MM.1S (cell line): Measurements from ENCODE around the gene LIME1.

Experiments
- DNase-seq: peaks from one replicate; pipeline ENCODE4 v3.0.0-alpha.2; 2015
- H2AFZ ChIP-seq: fragments of 300-600 bp; sonication (generic); 2 replicates; pipeline ENCODE4 v1.6.0; 2016; ENCODE audit warnings: antibody characterized with exemption, low read length
- H3F3A ChIP-seq: fragments of 300-600 bp; sonication (generic); 2 replicates; pipeline ENCODE4 v1.6.1; 2016; ENCODE audit warnings: mild to moderate bottlenecking, antibody characterized with exemption, low read length, moderate library complexity, mixed read lengths; ENCODE audit not compliant: insufficient read depth
- H3K27ac ChIP-seq: fragments of 300-600 bp; sonication (generic); 2 replicates; pipeline ENCODE4 v1.5.1; 2016; ENCODE audit warnings: mild to moderate bottlenecking, low read length
- H3K27me3 ChIP-seq: fragments of 300-600 bp; sonication (generic); replicated peaks from 2 replicates; pipeline ENCODE4 v1.6.0; 2016; ENCODE audit warnings: low read length; ENCODE audit not compliant: insufficient read depth
- H3K36me3 ChIP-seq: fragments of 300-600 bp; sonication (generic); replicated peaks from 2 replicates; pipeline ENCODE4 v1.6.1; 2016; ENCODE audit warnings: mild to moderate bottlenecking, low read length, mixed read lengths; ENCODE audit not compliant: insufficient read depth
- H3K4me1 ChIP-seq: fragments of 300-600 bp; sonication (generic); 2 replicates; pipeline ENCODE4 v1.6.1; 2016; ENCODE audit warnings: low read length, mixed read lengths
- H3K4me2 ChIP-seq: fragments of 300-600 bp; sonication (generic); 2 replicates; pipeline ENCODE4 v1.6.0; 2016; ENCODE audit warnings: low read depth, low read length
- H3K4me3 ChIP-seq: fragments of 300-600 bp; sonication (generic); 2 replicates; pipeline ENCODE4 v1.5.1; 2016; ENCODE audit warnings: low read length, mixed read lengths
- H3K79me2 ChIP-seq: fragments of 300-600 bp; sonication (generic); 2 replicates; pipeline ENCODE4 v1.6.1; 2016; ENCODE audit warnings: mixed run types, low read length, mixed read lengths
- H3K9ac ChIP-seq: fragments of 300-600 bp; sonication (generic); 2 replicates; pipeline ENCODE4 v1.6.1; 2016; ENCODE audit warnings: low read length, mixed read lengths
- H3K9me2 ChIP-seq: fragments of 300-600 bp; sonication (generic); replicated peaks from 2 replicates; pipeline ENCODE4 v1.6.1; 2016; ENCODE audit warnings: mild to moderate bottlenecking, low read length, mixed read lengths; ENCODE audit not compliant: insufficient read depth
- H3K9me3 ChIP-seq: fragments of 300-600 bp; sonication (generic); replicated peaks from 2 replicates; pipeline ENCODE4 v1.6.1; 2016; ENCODE audit warnings: mild to moderate bottlenecking, low read length, mixed read lengths; ENCODE audit not compliant: insufficient read depth
- H4K20me1 ChIP-seq: fragments of 300-600 bp; sonication (generic); 2 replicates; pipeline ENCODE4 v1.6.1; 2016; ENCODE audit warnings: mild to moderate bottlenecking, low read length, moderate library complexity, mixed read lengths; ENCODE audit not compliant: insufficient read depth
- EZH2 ChIP-seq: fragments of 300-600 bp; sonication (generic); optimal IDR thresholded peaks from 2 replicates; pipeline ENCODE3; 2017; ENCODE audit warnings: low read depth, mild to moderate bottlenecking, antibody characterized with exemption, low read length, mixed read lengths
- EZH2phosphoT487 ChIP-seq: fragments of 300-600 bp; sonication (generic); IDR thresholded peaks from 2 replicates; pipeline ENCODE4 v1.6.1; 2018; ENCODE audit warnings: antibody characterized with exemption, low read length
- TF ChIP-seq, protein P1 (sequence below): fragments of 300-600 bp; sonication (generic); IDR thresholded peaks from 2 replicates; pipeline ENCODE4 v1.5.1; 2016; ENCODE audit warnings: antibody characterized with exemption, low read length, mixed read lengths

LIME1 gene

GRCh38 chr20:63759377-63759901, 23.0 kb downstream of the LIME1 start:
- Histone ChIP-seq H3K27ac (no peak overlapping the region), H3K9ac (no peak overlapping the region), H2AFZ (no peak overlapping the region), H4K20me1 (no peaks in the 10 kb centered on the region), H3K27me3 (peaks cover 94% of the 10 kb centered on the region), H3K9me2 (no peaks in the 10 kb centered on the region), H3K4me1 (no peaks in the 10 kb centered on the region), H3K9me3 (no peaks in the 10 kb centered on the region), H3K36me3 (no peaks in the 10 kb centered on the region), H3K79me2 (no peaks in the 10 kb centered on the region), H3K4me3 (no peak overlapping the region), H3K4me2 (no peak overlapping the region), H3F3A (no peaks in the 10 kb centered on the region)
- no peak for DNase-seq
- no peak for TF ChIP-seq EZH2
- TF ChIP-seq, protein P1, sequence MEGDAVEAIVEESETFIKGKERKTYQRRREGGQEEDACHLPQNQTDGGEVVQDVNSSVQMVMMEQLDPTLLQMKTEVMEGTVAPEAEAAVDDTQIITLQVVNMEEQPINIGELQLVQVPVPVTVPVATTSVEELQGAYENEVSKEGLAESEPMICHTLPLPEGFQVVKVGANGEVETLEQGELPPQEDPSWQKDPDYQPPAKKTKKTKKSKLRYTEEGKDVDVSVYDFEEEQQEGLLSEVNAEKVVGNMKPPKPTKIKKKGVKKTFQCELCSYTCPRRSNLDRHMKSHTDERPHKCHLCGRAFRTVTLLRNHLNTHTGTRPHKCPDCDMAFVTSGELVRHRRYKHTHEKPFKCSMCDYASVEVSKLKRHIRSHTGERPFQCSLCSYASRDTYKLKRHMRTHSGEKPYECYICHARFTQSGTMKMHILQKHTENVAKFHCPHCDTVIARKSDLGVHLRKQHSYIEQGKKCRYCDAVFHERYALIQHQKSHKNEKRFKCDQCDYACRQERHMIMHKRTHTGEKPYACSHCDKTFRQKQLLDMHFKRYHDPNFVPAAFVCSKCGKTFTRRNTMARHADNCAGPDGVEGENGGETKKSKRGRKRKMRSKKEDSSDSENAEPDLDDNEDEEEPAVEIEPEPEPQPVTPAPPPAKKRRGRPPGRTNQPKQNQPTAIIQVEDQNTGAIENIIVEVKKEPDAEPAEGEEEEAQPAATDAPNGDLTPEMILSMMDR, result no peak
- no peak for TF ChIP-seq EZH2phosphoT487

DNA sequence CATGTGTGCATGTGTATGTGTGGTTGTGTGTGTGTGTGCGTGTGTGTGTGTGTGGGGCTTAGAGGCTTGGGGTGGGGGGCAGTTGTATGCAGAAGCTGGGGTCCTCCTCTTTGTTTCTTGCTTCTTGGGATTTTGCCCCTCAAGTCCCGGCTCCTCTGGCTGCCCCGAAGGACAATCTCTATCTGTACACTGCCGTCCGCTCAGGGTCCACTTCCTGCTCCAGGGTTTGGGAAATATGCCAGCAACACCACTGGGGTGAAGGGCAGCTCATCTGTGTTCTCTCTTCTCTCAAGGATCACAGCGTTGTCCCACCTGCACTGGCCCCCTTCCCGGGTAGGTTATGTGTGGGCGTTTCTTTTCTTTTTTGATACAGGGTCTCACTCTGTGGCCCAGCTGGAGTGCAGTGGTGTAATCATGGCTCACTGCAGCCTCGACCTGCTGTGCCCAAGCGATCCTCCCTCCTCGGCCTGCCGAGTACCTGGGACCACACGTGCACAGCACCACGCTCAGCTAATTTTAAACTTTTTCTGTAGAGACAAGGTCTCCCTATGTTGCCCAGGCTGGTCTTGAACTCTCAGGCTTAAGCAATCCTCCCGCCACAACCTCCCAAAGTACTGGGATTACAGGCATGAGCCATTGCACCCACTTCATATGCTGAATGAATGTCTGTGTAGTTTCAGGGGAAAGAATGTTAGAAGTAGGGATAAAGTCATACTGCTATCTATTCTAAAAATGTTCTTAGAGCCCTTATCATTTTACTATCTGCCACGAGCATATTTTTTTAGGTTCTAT, 28.8 kb downstream of the LIME1 start:
- no peak overlapping the region for H3K4me2 ChIP-seq
- TF ChIP-seq EZH2phosphoT487 (no peak), EZH2 (no peak)
- TF ChIP-seq, protein P1, result no peak
- H2AFZ ChIP-seq, result no peak overlapping the region
- no peaks in the 10 kb centered on the region for H3K4me1 ChIP-seq
- no peak overlapping the region for H3K27ac ChIP-seq
- no peaks in the 10 kb centered on the region for H3K9me2 ChIP-seq
- DNase-seq, result no peak
- H3F3A ChIP-seq, result no peaks in the 10 kb centered on the region
- no peaks in the 10 kb centered on the region for H3K79me2 ChIP-seq
- H3K36me3 ChIP-seq, result no peaks in the 10 kb centered on the region
- peaks cover 89% of the 10 kb centered on the region for H3K27me3 ChIP-seq
- no peak overlapping the region for H3K9ac ChIP-seq
- no peaks in the 10 kb centered on the region for H4K20me1 ChIP-seq
- H3K4me3 ChIP-seq, result no peak overlapping the region
- H3K9me3 ChIP-seq, result no peaks in the 10 kb centered on the region

GRCh38 chr20:63765902-63766301, 29.4 kb downstream of the LIME1 start:
- Histone ChIP-seq H3K36me3 (no peaks in the 10 kb centered on the region), H3K9ac (no peak overlapping the region), H3K27me3 (peaks cover 89% of the 10 kb centered on the region)

More at GRCh38 chr20:63765902-63766301, 29.4 kb downstream of the LIME1 start:
- H3K4me3 ChIP-seq, result no peak overlapping the region
- no peaks in the 10 kb centered on the region for H3K9me3 ChIP-seq
- H3K27ac ChIP-seq, result no peak overlapping the region
- H4K20me1 ChIP-seq, result no peaks in the 10 kb centered on the region
- no peaks in the 10 kb centered on the region for H3K9me2 ChIP-seq
- no peaks in the 10 kb centered on the region for H3K79me2 ChIP-seq
- no peak overlapping the region for H2AFZ ChIP-seq
- no peaks in the 10 kb centered on the region for H3F3A ChIP-seq
- no peak for DNase-seq
- no peak for TF ChIP-seq EZH2phosphoT487
- H3K4me2 ChIP-seq, result no peak overlapping the region
- no peaks in the 10 kb centered on the region for H3K4me1 ChIP-seq
